ENCODE measurements around the gene CARS2. TPM values are rescaled to one million over a fixed set of nuclear protein-coding genes. Genes with fewer than 3 reads are reported as not detected.

CARS2 gene
- total RNA-seq, 4 donors from 2014 or later = 33.9 to 64.7 (median 51.8) TPM

GRCh38 chr13:110630566-110631119 lies 75.3 kb downstream of the CARS2 start:
- intact Hi-C loops (cut with DNase I; ENCODE audit: low total_unique reads) = no loop called here
- TF ChIP-seq POLR2A (IDR thresholded peaks at IDR 0.05) (no peak), CTCF (IDR thresholded peaks at IDR 0.05) (no peak)
- H3K4me3 ChIP-seq (ENCODE audit: low read depth, poor library complexity, severe bottlenecking) = no peak overlapping the region
- 88 to 89% methylated on average over 10 of the region's 10 CpGs for WGBS, 2 donors
- DNase-seq (ENCODE audit: low spot score in 2 of 2) = no peak

GRCh38 chr13:110629735-110630134 lies 76.2 kb downstream of the CARS2 start:
- TF ChIP-seq CTCF (IDR thresholded peaks at IDR 0.05) = no peak
- TF ChIP-seq POLR2A (IDR thresholded peaks at IDR 0.05) = no peak
- intact Hi-C loops (cut with DNase I; ENCODE audit: low total_unique reads) = no loop called here
- no peak for DNase-seq (ENCODE audit: low spot score in 2 of 2)
- WGBS, 2 donors = 80 to 84% methylated on average over 7 of the region's 7 CpGs
- H3K4me3 ChIP-seq (ENCODE audit: low read depth, poor library complexity, severe bottlenecking) = no peak overlapping the region

GRCh38 chr13:110628952-110629701 lies 76.8 kb downstream of the CARS2 start:
- no peak for TF ChIP-seq POLR2A (IDR thresholded peaks at IDR 0.05)
- no peak for TF ChIP-seq CTCF (IDR thresholded peaks at IDR 0.05)
- H3K4me3 ChIP-seq (ENCODE audit: low read depth, poor library complexity, severe bottlenecking) = no peak overlapping the region
- DNase-seq (ENCODE audit: low spot score in 2 of 2) = no peak
- WGBS, 2 donors = 74 to 75% methylated on average over 19 of the region's 19 CpGs
- intact Hi-C loops (cut with DNase I; ENCODE audit: low total_unique reads) = no loop called here

- no peak for DNase-seq (ENCODE audit: low spot score in 2 of 2)
- 84 to 89% methylated on average over 13 of the region's 13 CpGs for WGBS, 2 donors
- TF ChIP-seq POLR2A (IDR thresholded peaks at IDR 0.05) (no peak), CTCF (IDR thresholded peaks at IDR 0.05) (no peak)
- H3K4me3 ChIP-seq (ENCODE audit: low read depth, poor library complexity, severe bottlenecking) = no peak overlapping the region
- intact Hi-C loops (cut with DNase I; ENCODE audit: low total_unique reads) = no loop called here
Measured at GRCh38 chr13:110628477-110628793, 77.5 kb downstream of the CARS2 start.

GRCh38 chr13:110627761-110628476 lies 78.0 kb downstream of the CARS2 start:
- no peak for DNase-seq (ENCODE audit: low spot score in 2 of 2)
- 83 to 88% methylated on average over 10 to 12 of the region's 12 CpGs for WGBS, 2 donors
- intact Hi-C loops (cut with DNase I; ENCODE audit: low total_unique reads) = no loop called here
- H3K4me3 ChIP-seq (ENCODE audit: low read depth, poor library complexity, severe bottlenecking) = no peak overlapping the region
- no peak for TF ChIP-seq CTCF (IDR thresholded peaks at IDR 0.05)
- TF ChIP-seq POLR2A (IDR thresholded peaks at IDR 0.05) = no peak
